Suprapubic skin (tissue), 4 donors: Measurements from ENCODE around the gene WDFY2.

Experiments
- CTCF ChIP-seq, 2 donors: fragments of 200-600 bp in 1 of 2; fragments of 450-650 bp in 1 of 2; sonication (generic) in 1 of 2; IDR thresholded peaks; one replicate each; pipeline ENCODE4 v1.5.1; 2016 to 2019; ENCODE audit warnings: antibody characterized with exemption in 2 of 2, mild to moderate bottlenecking in 1 of 2, moderate library complexity in 1 of 2
- EP300 ChIP-seq: sonication (generic); formaldehyde crosslinking; IDR thresholded peaks from one replicate; pipeline ENCODE4 v1.6.1; 2017; ENCODE audit warnings: antibody characterized with exemption
- POLR2A ChIP-seq, 2 donors: fragments of 450-650 bp; IDR thresholded peaks; one replicate each; pipeline ENCODE4 v1.6.1; 2017; ENCODE audit warnings: antibody characterized with exemption in 2 of 2, mild to moderate bottlenecking in 2 of 2, moderate library complexity in 2 of 2
- POLR2AphosphoS5 ChIP-seq, 3 donors: sonication (generic); formaldehyde crosslinking; IDR thresholded peaks; one replicate each; pipeline ENCODE4 v1.6.1; 2017; ENCODE audit warnings: antibody characterized with exemption in 3 of 3

- TF ChIP-seq CTCF (IDR thresholded peaks at IDR 0.05) (no peak), EP300 (no peak), POLR2AphosphoS5 (IDR thresholded peaks at IDR 0.05) (no peak), POLR2A (IDR thresholded peaks at IDR 0.05) (no peak)
Observed at GRCh38 chr13:51805313-51805712, 221.1 kb downstream of the WDFY2 start.
